ENCODE data around the gene PSMB10.
"Not testable (repeated sequence)": the region's sequence is repeated elsewhere in the genome, so short reads cannot be mapped to it uniquely, and the experiment has no call there.

The PSMB10 gene
- total RNA-seq, result 15.9 to 58.6 (median 20.1) reads per million in 17 experiments

DNA sequence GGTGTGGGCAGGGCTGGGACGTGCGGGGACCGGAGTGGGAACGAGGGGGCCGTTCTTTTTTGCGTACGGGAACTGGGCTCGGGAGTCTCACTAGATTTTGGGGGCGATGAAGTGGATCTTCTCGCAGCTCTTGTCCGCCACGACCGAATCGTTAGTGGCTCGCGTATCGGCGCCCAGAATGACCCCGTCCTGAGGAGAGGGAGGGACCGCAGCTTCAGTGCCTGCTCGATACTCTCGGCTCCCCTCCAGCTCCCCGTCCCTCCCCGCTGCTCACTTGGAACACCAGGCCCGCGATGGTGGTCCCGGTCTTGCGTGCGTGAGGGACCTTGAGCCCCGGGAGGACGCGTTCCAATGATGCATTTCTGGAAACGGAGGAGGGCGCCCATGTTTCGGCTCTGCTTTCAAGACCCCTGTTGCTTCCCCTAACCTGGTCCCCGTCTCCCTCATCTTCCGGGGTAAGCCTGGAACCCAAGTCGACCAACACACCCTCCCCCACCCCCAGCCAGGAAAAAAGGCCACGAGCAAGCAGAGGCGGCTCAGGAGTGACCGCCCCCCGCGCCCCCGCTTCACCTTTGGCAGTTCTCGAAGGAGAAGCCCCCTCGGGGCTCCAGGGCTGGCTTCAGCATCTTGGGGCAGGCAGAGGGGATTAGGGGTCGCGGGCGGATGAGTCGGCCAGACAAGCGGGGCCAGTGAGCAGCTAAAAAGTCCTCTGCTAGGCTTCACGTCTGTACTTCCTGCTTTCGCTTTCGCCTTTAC is at the start of gene PSMB10:
PSMB10 (minus strand) TSS at position 727 of the 756 bp plus-strand sequence; CDS start at position 626, 101 bp downstream.
- peak in 3 of 4 experiments; percentile 25 to 52 (median 45) for DNase-seq

DNA sequence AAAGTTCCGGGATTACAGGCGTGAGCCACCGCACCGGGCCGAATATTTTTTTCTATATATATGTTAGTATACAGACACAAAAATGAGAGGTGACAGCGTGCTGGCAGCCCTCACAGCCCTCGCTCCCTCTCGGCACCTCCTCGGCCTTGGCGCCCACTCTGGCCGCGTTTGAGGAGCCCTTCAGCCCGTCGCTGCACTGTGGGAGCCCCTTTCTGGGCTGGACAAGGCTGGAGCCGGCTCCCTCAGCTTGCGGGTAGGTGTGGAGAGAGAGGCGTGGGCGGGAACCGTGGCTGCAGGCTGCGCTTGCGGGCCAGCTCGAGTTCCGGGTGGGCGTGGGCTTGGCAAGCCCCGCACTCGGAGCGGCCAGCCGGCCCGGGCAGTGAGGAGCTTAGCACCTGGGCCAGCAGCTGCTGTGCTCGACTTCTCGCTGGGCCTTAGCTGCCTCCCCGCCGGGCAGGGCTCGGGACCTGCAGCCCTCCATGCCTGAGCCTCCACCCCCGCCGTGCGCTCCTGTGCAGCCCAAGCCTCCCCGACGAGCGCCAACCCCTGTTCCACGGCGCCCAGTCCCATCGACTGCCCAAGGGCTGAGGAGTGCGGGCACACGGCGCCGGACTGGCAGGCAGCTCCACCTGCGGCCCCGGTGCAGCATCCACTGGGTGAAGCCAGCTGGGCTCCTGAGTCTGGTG is 45.5 kb upstream of the PSMB10 start:
- no peak for DNase-seq

DNA sequence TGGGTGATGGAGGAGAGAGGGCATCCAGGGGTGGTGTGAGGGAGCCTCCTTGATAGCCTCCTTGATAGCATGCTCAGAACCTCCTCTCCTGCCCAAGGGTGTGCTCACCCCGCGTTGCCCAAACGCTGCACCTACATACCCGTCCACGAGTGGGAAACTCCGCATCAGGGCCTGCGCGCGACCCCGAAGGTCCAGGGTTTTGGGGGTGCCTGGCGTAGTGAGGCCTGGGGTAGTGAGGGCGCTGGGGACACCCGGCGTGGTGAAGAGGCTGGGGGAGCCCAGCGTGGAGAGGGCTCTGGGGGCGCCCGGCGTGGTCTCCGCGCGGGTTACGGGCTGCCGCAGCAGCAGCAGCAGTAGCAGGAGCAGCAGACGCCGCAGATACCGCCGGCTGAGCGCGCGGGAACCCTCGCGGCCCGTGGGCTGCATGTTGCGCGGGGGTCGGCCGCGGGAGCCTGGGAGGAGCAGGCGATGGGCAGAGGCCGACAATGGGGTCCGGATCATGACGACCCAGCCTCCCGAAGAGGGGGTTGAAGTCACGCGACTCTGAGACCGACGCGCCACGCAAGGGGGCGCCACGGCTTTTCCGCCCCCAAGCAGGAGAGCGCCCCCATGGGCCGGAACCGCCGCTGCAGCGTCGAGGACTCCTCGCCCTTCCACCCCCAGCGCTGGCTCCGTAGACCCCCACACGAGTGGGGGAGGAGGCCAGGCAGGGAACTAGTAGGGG is 43.5 kb upstream of the PSMB10 start, which contains the start of gene DPEP3:
DPEP3 (minus strand) TSS at position 545 of the 724 bp plus-strand sequence; CDS start at position 426, 119 bp downstream.
- peak in 1 of 4 experiments; percentile 30 for DNase-seq

DNA sequence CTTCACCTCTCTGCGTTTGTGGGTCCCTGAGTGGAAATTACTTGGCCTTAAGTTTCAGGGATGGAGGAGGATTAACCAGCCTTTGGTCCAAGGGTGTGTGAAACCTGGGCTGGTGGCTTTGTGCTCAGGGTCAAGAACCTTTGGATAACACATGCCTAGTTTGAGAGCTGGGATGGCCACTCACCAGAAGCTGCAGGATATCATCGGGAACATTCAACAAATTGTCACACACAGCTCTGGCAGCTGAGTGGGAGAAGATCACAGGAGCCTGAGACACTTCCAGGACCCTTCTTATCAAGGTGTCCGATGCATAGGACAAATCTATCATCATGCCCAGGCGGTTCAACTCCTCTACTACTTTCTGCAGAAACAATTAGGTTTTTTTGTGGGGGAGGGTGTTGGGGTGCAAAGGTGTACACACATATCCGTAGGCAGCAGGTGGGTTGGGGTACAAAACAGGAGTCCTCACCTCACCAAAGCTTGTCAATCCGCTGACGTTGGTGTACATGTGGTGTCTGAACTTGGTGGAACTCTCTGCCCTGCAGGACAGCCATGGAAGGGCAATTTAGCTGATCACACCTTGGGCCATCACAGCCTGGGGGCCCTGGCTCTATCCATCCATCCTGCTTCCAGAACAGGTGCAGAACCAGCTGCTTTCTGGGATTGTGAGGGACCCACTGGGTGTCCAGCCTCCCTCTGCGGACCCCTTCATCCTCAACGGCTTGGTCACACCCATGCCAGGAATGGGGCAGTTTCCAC is 41.0 kb upstream of the PSMB10 start:
- DNase-seq, result no peak

DNA sequence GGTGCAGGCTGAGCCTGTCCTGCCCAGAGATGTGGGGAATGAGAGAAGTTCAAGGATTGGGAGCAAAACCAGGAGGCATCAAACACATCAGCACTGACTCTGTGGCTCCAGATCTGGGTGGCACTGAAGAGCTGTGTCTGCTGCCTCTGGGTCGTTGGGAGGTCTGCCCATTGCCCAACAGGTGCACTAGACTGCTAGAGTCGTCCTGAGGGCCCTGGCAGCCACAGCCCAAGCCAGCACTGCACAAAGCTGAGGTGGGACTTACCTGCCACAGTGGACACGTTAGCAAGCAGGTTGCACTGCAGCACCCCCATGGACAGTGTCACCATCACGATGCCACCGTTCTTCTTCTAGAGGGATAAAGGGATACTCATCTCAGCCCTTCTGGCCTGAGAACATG is 40.4 kb upstream of the PSMB10 start:
- no peak for DNase-seq

DNA sequence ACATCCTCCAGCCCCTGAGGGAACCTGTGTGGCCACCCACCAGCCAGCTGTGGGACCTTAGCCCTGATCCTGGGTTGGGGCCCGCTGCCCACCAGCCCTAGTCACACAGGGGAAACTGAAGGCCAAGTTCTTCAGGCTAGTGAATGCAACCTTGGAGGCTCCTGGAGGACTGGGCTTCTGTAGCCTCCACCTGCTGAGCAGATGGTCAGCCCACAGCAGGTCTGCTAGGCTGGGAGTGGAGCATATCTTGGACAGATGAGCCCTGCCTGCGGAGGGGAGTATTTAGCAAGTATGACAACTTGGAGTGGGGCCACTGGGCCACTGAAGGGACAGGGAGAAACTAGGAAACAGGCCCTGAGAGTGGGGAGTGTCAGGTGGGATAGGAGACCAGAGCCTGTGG is 39.6 kb upstream of the PSMB10 start:
- no peak for DNase-seq

DNA sequence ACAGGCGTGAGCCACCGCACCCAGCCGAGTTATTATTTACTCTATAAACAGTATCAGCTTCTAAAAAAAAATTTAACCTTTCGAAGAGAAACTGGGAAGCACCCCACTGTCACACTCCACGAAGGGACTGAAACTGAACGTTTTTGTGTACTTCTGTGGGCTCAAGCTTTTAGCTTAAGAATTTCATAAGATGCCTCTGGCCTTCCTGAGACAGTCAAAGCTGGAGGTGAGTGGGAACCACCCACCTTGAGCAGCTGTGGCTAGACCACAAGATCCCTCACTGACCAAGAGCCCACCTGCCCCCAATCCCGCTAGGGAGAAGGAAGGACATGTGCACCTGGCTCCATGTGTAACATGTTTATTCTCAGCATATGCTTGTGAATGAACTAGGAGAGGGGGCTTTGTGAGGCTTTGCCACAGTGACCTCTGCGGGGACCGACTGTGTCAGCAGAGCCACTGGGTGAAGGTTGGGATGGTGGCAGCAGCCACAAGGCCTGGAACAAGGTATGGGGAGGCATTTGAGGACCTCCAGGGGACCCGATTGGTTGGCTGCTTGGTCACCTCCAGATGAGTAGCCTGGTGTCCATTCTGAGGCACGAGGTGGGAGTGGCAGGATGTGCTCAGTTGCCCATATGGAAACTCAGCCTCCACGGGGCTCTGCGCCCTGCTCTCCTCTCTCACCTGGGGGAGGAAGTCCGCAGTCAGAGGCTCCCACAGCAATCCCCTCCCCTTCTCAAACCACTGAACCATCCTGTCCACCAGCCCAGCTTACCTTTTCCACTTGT is 38.9 kb upstream of the PSMB10 start:
- no peak for DNase-seq

DNA sequence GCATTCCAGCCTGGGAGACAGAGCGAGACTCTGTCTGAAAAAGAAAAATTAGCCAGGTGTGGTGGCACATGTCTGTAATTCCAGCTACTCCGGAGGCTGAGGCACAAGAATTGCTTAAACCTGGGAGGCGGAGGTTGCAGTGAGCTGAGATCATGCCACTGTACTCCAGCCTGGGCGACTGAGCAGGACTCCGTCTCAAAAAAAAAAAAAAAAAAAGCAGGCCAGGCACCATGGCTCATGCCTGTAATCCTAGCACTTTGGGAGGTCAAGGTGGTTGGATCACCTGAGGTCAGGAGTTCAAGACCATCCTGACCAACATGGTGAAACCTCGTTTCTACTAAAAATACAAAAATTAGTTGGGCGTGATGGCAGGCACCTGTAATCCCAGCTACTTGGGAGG is 35.6 kb upstream of the PSMB10 start:
- DNase-seq, result not testable (repeated sequence)

DNA sequence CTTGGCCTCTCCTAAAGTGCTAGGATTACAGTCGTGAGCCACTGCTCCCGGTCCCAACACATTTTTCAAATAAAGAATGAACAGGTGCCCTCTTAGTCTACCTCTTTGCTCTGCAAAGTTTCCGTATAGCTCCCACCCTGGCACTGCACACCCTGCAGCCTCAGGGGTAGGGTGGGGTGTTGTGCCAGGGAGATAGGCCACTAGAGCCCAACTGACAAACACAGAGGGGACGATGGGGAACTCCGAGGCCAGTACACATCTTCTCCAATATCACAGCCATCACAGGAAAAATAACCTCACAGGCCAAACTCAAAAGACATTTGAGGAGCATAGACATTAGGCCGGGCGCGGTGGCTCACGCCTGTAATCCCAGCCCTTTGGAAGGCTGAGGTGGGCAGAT is 34.5 kb upstream of the PSMB10 start:
- DNase-seq, result no peak

DNA sequence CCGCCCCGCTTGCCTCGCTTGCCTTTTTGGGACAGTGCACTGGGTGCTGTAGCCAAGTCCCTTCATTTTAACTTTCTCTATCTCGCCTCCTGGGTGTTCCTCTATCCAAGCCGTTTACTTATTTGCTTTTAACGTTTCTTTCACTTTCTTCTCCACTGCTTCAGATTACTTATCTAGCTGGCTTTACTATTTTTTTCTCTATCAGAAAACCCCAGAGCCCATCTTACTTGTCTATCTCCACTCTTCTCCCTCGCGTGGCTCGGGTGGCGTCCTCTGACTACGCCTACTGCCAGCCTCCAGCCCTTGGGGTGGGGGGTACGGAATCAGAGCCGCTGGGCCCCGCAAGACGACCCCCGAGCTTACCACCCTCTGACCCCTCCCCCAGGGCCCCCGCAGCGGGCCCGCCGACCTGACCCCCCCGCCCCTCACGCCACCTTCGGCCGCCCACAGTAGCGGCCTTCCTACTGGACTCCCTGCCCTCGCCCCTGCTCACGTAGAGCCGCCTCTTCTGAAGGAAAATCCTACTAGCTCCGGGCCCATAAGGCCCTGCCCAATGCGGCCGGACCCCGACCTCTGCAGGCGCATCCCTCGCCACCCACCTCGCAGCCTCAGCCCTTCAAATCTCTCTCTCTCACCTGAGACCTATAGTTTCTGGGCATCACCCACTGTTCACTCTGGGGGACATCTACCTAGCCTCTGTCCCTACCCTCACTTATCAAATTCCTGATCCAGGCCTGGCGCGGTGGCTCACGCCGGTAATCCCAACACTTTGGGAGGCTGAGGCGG is 32.8 kb upstream of the PSMB10 start:
- no peak for DNase-seq

DNA sequence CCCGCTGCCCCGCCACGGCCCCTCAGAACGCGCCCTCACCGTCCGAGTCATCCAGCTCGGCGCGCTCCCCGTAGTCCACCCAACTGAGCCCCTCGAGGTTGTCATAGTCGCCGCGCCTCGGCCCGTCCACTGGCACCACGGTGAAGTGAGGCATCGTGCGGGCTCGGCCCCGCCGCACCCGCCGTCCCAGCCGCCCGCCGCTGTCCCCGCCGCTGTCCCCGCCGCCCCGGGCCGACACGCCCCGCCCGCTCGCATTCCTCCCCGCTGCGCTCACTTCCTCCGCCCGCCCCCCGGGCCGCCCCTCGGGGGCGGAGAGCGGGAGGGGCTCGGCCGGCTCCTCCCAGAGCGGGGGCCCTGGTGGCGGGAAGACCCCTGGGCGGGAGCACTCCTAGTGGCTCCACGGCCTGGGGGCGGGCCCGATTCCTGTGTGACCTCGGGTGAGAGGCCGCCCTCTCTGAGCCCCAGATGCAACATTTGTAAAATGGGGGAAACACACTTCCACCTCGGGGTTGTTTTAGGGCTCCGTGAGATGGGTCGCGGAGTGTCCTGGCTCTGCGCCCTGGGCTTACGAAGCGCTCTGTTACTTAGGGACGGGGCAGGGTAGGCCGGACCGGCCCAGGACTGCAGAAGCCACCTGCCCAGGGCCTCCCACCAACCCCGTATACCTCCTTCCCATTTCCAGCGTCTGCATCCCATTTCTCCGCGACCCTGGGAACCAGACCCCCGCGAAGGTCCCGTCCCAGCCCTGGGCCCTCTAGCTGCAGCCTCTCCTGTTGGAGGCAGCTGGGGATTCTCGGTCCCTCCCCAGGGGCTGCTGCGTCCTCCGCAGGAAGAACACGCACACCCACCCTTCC is 32.0 kb upstream of the PSMB10 start, which contains the start of gene SLC12A4:
SLC12A4 (minus strand) TSS at position 238 of the 854 bp plus-strand sequence; CDS start at position 154, 84 bp downstream.
- peak; percentile 77 to 92 (median 82) for DNase-seq

DNA sequence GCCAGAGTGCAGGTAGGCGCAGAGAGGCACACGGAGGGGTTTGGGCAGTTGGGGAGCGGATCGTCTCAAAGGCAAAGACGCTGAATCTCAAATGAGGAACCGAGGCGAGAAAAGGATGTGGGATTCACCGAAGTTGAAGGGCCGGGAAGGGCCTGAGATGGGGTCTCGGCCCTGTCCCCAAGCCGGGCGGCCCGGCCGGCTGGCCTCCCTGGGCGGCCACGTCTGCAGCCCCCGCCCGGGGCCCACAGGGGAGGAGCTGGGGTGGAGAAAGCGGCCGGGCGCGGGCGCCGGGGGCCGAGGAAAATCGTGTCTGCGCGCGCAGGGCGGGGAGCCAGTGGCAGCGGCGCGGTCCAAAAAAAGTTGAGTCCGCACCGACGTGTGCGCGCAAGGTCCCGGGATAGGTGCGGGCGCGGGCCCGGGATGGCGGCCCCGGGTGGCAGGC is 31.3 kb upstream of the PSMB10 start:
- peak; percentile 40 to 67 (median 44) for DNase-seq

DNA sequence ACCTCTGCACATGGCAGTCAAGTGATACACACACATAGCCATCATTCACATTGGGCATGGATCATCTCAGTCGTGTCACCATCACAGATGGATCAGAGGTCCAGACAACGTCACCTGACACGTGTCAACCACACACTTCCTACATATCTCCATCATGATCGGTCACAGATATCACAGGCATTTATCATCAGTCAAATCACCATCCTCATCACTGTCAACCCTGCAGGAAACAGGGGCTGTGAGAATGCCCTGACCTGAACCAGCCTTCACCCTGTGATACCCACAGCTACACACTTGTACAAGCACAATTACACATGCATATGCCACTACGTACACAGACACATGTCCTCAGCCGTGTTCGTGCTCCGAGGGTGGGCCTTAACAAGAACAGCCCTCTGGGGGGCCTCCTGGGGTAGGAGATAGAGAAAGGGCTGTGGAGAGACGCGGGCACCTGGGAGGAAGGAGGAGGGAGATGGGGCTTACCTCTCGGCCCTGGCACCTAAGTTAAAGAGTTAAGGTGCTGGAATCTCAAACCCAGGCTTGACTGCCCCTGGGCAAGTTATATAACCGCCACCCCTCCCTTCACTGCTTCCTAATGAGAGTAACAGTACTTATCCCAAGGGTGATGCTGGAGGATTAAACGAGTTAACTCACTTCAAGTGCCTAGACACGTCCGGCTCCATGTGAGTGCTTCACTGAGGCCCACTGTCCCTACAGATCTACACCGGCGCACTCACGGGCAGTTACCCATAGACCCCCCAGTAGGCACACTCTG is 30.7 kb upstream of the PSMB10 start:
- peak in 1 of 4 experiments; percentile 22 for DNase-seq

DNA sequence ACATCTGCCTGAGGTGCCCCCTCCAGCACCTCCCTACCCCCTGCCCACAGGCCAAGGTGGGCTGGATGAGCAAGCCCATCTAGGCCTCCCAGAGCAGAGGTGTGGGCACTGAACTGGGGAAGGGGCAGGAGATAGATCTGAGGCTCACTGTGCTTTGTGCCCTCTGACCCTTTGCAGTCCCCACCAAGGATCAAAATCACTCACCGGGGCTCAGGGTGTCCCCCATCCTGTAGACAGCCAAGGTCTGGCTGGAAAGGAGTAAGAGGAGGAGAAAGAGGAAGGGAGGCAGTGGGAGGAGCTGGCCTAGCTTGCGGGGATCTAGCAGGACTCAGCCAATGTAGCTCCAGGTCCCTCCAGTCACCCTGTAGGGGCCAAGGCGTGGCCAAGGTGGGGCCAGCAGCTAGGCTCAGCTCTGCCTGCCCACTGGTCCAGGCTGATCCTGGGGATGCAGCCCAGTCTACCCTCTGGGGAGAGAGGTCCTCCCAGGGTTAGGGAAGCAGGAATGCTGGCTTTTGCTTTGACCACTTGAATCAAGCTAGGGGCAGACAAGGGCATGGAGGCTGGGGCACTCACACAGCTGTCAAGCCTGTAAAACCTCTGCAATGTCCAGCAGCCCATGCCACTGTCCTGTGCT is 30.0 kb upstream of the PSMB10 start:
- DNase-seq, result peak in 3 of 4 experiments; percentile 29 to 57 (median 51)

DNA sequence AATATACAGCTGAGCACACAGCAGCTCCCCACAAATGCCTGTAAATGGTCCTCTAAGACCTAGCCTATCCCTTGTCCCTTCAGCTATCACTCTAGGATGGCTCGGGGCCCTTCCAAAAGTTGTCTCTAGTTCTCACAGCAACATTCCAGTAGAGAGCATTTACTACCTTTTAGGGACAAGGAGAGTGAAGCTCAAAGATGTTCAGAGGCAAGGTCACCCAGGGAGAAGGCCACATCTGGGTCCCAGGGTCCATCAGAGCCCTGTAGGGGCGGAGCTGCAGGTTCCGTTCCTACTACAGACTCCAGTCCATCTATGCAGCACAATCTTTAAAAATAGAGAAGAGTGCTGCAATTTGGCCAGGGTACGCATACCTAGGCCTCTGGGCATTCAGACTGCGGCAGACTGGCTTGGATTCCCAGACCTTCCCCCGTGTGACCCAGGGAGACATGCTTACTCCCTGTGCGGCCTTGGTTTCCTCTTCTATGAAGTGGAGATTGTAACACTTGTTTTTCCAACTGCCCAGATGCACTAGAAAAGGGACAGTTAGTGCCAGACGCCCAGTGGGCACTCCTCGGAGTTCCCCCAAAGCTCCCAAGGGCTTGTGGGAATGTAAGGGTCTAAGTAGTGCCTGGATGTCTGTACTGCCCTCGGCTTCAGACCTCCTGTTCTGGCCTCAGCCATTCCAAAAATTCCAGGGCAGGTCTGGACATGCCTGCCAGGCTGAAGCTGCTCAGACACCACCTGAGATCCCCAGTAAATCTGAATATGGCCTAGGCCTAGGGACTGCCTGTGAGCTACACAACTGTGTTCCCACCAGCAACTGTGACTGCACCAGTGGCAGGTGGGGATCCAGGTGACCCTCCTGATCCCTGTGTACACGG is 29.3 kb upstream of the PSMB10 start:
- DNase-seq, result no peak

DNA sequence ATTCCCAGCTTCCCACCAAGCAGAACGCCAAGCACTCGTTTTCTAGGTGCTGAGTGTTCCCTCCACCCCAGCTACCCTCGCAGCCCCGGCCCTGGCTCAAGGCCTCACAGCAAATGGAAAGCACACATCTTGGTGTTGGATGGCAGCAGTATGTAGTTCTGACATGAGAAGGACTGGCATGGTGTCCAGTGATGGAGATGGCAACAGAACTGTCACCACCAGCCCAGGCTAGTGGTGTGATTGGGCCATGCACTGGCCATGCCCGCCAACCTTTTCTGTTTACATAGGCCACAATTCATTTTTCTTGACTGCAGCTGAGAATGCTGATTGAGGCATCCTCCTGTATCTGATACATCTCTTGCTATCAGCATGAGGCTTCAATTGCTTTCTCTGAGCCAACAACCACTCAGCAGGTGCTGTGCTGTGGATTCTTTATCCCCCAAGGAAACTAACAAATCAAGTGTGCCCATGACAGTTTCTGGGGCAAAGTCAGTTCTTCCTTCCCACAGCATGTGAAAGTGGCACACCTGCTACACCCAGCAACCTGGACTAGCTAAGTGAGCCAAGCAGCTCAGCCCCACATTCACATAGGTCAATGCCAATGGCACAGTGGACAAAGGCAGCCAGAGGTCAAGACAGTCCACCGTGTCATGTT is 28.0 kb upstream of the PSMB10 start:
- DNase-seq, result no peak
